HG02798 (cell line): Measurements from ENCODE around the gene PTPRT.

Source experiments
- ATAC-seq: cut with Tn5 transposase; IDR thresholded peaks from one replicate; pipeline ENCODE4 v1.9.1; 2021; ENCODE audit warnings: mild to moderate bottlenecking; ENCODE audit not compliant: unreplicated experiment, poor library complexity

The PTPRT gene

GRCh38 chr20:42191140-42191860 lies 998.4 kb downstream of the PTPRT start:
- no peak for ATAC-seq

DNA sequence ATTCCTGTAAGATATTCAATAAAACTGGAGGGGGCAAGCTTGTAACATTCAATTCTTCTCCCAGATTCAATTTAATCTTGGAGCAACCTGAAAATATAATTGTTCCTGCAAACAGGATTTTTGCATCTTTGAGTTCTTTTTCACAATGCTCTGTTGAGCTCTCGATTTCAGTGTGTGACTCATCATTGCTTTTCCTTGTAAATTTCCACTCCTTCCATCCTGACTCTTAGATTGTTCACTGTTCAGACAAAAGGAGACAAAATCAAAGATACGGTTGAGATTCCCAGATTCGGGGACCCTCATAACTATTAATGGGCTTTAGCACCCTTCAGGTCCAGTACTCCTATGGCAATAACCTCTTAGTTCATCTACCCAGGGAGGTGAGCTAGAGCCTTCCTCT lies 999.6 kb downstream of the PTPRT start:
- no peak for ATAC-seq

GRCh38 chr20:42186337-42186736 lies 1003.4 kb downstream of the PTPRT start:
- ATAC-seq, result no peak

- no peak for ATAC-seq
These were observed 1006.6 kb downstream of the PTPRT start for GRCh38 chr20:42183147-42183546.

DNA sequence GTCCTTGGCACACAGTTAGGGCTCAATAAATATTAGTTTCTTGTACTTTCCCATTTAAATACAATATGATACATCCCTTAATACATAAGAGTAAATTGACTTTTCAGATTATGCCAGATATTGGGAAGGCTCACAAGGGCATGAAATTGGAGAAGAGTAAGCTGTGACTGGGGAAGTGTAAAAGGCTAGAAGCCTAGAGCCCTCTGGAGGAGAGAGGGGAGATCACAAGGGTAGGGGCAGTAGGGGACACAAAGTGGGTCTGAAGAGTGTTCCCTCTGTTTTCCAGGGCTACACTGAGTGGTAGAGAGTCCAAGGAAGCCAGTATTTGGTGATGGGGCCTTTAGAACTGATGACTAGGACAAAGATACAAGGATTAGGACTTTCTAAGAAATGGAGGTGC lies 1008.6 kb downstream of the PTPRT start:
- ATAC-seq, result no peak

- ATAC-seq, result no peak
These were observed 1009.9 kb downstream of the PTPRT start for GRCh38 chr20:42179768-42180167.

- no peak for ATAC-seq
These were observed 1016.3 kb downstream of the PTPRT start for GRCh38 chr20:42173440-42173839.

- ATAC-seq, result no peak
These were observed 1025.4 kb downstream of the PTPRT start for GRCh38 chr20:42164121-42164890.

GRCh38 chr20:42161228-42161829 lies 1028.4 kb downstream of the PTPRT start:
- ATAC-seq, result no peak

- no peak for ATAC-seq
These were observed 1029.9 kb downstream of the PTPRT start for GRCh38 chr20:42159808-42160207.

GRCh38 chr20:42158272-42158671 lies 1031.4 kb downstream of the PTPRT start:
- ATAC-seq, result no peak

- ATAC-seq, result no peak
These were observed 1034.1 kb downstream of the PTPRT start for GRCh38 chr20:42155586-42155985.

- no peak for ATAC-seq
These were observed 1037.1 kb downstream of the PTPRT start for GRCh38 chr20:42152575-42152974.

GRCh38 chr20:42150230-42150629 lies 1039.5 kb downstream of the PTPRT start:
- no peak for ATAC-seq

DNA sequence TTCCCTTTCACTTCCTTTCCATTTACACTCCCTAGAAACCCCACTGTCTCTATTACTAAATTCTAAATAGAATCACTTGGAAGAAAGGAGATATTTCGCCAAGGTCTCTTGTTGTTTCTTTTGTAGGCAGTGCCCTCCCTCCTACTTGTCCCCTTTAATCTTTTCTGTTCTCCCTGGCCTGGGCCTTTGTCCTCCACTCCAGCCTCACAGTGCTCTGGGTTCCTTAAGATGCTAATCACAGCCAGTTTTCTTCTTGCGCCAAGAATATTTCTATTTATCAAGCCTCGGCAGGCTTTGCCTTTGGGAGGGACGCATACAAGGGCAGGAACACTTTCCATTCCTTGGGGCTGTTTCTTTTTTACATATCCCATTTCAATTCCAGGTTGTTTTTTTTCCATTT lies 1051.0 kb downstream of the PTPRT start:
- no peak for ATAC-seq

- no peak for ATAC-seq
These were observed 1055.2 kb downstream of the PTPRT start for GRCh38 chr20:42134265-42135098.

- ATAC-seq, result no peak
These were observed 1058.7 kb downstream of the PTPRT start for GRCh38 chr20:42130810-42131596.

DNA sequence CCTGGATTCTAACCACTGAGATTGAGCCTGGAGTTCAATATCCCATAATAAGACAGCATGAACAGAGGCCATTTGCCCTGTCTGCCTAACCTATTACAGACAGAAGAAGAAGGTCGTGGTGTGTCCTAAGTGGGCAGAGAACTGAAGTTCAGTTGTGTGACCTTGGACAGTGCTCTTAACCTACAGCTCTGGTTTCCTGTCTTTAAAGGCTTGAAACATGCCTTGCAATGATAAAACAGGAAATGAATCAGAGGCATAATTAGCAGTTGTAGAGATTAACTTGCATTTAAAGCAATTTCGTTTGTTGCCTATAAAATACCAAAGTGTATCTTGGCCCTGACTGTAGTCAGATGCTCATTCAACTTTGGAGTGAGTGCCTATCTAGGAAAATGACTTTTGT lies 1064.3 kb downstream of the PTPRT start:
- no peak for ATAC-seq

GRCh38 chr20:42123981-42124473 lies 1065.7 kb downstream of the PTPRT start:
- ATAC-seq, result no peak
